Measurements from ENCODE around the gene DCST1. TPM values are rescaled to one million over a fixed set of nuclear protein-coding genes. Genes with fewer than 3 reads are reported as not detected.

DCST1 gene
- total and polyA plus RNA-seq, 2 of the 13 experiments (the other 11 are each of a cell fraction or from before 2014, with no cell fraction given) = 0.04 TPM; not detected in 1

DNA sequence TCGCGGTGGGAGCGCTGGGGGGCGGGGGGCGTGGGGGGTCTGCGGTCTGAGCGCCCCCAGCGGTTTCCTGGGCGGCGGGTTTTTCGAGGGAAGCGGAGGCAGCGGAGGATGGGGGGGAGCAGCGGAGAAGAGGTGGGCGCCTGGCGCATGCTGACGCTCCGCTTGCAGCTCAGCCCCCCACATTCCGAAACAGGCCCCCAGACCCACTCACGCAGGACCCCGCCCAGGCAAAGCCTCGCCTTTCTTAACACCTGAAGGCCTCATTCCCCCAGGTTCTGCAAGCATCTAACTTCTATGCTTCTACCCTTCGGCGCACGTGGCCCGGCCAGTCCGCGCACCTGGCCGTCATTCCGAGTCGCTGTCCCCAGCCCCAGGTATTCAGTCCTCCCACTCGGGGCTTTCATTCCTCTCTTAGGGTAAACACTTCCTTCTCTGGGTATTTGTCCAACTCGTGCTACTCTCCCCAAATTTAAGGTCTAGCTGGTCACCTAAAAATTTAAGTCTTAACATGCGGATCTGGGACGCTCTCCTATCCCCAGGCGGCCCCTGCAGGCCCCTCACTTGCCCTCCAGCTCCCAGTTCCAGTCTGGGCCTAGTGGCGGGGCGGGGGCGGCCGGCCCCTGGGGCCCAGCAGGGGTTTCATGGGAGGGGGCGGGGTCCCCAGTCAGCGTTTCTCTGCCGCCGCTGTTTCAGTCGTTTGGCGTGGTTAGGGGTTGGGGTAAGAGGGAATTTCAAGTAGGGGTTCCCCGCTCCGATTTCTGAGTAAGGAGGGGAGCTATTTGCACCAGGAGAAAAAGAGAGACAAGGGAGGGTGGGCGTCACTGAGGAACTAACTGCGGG, 33.8 kb upstream of the DCST1 start (continued):
- no peak for TF ChIP-seq ZNF292 (CRISPR knock-in tag; IDR thresholded peaks at IDR 0.05; ENCODE audit: borderline replicate concordance, low read depth)
- TF ChIP-seq, protein P1, sequence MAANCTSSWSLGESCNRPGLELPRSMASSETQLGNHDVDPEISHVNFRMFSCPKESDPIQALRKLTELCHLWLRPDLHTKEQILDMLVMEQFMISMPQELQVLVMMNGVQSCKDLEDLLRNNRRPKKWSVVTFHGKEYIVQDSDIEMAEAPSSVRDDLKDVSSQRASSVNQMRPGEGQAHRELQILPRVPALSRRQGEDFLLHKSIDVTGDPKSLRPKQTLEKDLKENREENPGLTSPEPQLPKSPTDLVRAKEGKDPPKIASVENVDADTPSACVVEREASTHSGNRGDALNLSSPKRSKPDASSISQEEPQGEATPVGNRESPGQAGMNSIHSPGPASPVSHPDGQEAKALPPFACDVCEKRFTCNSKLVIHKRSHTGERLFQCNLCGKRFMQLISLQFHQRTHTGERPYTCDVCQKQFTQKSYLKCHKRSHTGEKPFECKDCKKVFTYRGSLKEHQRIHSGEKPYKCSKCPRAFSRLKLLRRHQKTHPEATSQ (CRISPR knock-in tag; IDR thresholded peaks at IDR 0.05; ENCODE audit: borderline replicate concordance) = no peak
- TF ChIP-seq ZNF180 (CRISPR knock-in tag; IDR thresholded peaks at IDR 0.05; ENCODE audit: borderline replicate concordance, low read depth) = no peak
- TF ChIP-seq RARG (CRISPR knock-in tag; IDR thresholded peaks at IDR 0.05; ENCODE audit: low read depth) = no peak
- 0 out of 2 replicates have a peak, but pooled peaks have one; percentile 2 for TF ChIP-seq CSRNP1 (CRISPR knock-in tag; IDR thresholded peaks at IDR 0.05)
- 0 out of 2 replicates have a peak, but pooled peaks have one; percentile 34 for TF ChIP-seq ZNF878 (CRISPR knock-in tag; IDR thresholded peaks at IDR 0.05)
- no peak for TF ChIP-seq RAD51 (IDR thresholded peaks at IDR 0.05; ENCODE audit: borderline replicate concordance)
- no peak for TF ChIP-seq REXO4 (CRISPR knock-in tag; IDR thresholded peaks at IDR 0.05; ENCODE audit: borderline replicate concordance)
- TF ChIP-seq, protein P2, sequence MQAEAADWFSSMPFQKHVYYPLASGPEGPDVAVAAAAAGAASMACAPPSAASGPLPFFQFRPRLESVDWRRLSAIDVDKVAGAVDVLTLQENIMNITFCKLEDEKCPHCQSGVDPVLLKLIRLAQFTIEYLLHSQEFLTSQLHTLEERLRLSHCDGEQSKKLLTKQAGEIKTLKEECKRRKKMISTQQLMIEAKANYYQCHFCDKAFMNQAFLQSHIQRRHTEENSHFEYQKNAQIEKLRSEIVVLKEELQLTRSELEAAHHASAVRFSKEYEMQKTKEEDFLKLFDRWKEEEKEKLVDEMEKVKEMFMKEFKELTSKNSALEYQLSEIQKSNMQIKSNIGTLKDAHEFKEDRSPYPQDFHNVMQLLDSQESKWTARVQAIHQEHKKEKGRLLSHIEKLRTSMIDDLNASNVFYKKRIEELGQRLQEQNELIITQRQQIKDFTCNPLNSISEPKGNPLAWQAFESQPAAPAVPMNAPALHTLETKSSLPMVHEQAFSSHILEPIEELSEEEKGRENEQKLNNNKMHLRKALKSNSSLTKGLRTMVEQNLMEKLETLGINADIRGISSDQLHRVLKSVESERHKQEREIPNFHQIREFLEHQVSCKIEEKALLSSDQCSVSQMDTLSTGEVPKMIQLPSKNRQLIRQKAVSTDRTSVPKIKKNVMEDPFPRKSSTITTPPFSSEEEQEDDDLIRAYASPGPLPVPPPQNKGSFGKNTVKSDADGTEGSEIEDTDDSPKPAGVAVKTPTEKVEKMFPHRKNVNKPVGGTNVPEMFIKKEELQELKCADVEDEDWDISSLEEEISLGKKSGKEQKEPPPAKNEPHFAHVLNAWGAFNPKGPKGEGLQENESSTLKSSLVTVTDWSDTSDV (CRISPR knock-in tag; IDR thresholded peaks at IDR 0.05) = 0 out of 2 replicates have a peak, but pooled peaks have one; percentile 38
- TF ChIP-seq ZSCAN22 (CRISPR knock-in tag; IDR thresholded peaks at IDR 0.05) = no peak
- TF ChIP-seq, protein P3, sequence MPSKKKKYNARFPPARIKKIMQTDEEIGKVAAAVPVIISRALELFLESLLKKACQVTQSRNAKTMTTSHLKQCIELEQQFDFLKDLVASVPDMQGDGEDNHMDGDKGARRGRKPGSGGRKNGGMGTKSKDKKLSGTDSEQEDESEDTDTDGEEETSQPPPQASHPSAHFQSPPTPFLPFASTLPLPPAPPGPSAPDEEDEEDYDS (CRISPR knock-in tag; IDR thresholded peaks at IDR 0.05) = peak; percentile 17; the same call in 1 of the 2 replicates
- TF ChIP-seq GABPB1 (CRISPR knock-in tag; IDR thresholded peaks at IDR 0.05) = no peak
- no peak for TF ChIP-seq ETS1 (CRISPR knock-in tag; IDR thresholded peaks at IDR 0.05)
- 0 out of 2 replicates have a peak, but pooled peaks have one; percentile 24 for TF ChIP-seq PPARG (CRISPR knock-in tag; conservative IDR thresholded peaks at IDR 0.05)
- TF ChIP-seq HOXD1 (CRISPR knock-in tag; IDR thresholded peaks at IDR 0.05) = no peak
- no peak for TF ChIP-seq ZNF235 (CRISPR knock-in tag; IDR thresholded peaks at IDR 0.05; ENCODE audit: borderline replicate concordance)
- TF ChIP-seq ZSCAN9 (CRISPR knock-in tag; IDR thresholded peaks at IDR 0.05; ENCODE audit: borderline replicate concordance) = peak; percentile 57; the same call in 1 of the 2 replicates
- TF ChIP-seq PHF20 (CRISPR knock-in tag; IDR thresholded peaks at IDR 0.05) = no peak
